ENCODE data around the gene CGB1.
A peak's percentile ranks its signal among the peaks of the same experiment; 100 is the strongest.

The CGB1 gene

DNA sequence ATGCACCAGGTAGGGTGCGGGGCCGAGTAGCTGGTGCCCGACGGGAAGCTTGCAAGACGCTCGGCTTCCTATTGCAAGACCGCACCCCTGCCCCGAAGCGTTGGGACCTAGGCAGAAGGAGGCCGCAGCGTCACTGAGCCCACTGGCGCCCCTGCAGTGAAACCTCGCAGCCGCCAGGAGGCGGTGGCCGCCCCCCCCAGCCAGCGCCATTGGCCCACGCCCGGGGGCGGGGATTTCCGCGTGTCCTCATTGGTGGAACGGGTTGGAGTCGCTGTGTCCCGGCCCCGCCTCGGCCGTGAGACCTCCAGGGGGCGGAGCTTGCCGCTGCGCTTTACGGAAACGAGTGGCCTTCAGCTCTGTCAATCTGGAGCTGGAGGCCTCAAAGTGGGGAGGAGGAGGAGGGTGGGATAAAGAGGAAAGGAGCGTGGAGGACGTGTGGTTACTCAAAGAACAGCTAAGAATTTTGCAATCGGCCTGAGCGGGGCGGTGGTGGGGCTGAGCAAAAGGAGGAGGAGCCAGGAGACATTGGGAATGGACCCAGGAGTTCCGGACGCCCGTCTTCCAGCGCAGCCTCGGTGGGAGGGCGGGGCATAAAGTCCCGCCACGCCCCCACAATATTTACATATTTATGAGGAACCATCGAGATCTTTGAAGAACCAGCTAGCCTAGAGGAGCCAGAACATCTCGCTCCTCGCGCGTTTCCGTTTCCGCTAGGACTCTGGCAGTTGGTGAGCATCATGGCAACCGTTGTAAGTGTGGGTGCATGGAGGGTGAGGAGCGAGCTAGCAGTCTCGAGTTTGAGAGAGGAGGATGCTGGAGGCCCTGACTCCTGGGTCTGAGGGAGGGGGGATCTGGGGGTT, 43.3 kb downstream of the CGB1 start, which contains the start of the genes GYS1 and RUVBL2:
Gene GYS1 (minus strand): TSS at position 135 of the 860 bp plus-strand sequence. CDS start 197 bp downstream, outside the sequence.
Gene RUVBL2 (plus strand): TSS at position 713 of the 860 bp plus-strand sequence. CDS start 25 bp downstream, at position 738.
- DNase-seq, result peak; percentile 98

DNA sequence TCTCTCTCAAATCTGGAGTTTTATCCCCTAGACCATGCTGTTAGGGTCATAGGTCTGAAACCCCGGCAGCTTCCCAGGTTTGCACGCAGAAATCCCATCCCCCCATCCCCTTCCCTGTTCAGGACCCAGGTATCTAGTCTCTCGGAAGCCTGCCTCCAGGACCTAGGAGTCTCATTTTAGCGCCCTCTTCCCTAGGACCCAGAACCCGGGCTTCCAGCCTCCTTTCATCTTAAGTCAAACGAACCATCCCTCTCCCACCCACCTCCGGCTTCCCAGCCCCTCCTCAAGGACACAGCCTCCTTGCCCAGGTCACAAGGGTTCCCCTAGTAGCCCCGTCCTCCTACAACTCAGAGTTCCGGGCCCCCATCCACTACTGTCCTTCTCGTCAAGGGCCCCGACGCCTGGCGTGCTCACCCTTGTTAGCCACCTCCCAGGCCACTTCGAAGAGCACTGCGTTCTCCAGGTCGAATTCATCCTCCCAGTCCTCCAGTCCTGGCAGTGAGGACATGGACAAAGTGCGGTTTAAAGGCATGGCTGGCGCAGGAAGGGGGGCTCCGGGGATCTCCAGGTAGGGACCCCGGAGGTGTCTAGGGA, 44.0 kb downstream of the CGB1 start:
- no peak for DNase-seq

DNA sequence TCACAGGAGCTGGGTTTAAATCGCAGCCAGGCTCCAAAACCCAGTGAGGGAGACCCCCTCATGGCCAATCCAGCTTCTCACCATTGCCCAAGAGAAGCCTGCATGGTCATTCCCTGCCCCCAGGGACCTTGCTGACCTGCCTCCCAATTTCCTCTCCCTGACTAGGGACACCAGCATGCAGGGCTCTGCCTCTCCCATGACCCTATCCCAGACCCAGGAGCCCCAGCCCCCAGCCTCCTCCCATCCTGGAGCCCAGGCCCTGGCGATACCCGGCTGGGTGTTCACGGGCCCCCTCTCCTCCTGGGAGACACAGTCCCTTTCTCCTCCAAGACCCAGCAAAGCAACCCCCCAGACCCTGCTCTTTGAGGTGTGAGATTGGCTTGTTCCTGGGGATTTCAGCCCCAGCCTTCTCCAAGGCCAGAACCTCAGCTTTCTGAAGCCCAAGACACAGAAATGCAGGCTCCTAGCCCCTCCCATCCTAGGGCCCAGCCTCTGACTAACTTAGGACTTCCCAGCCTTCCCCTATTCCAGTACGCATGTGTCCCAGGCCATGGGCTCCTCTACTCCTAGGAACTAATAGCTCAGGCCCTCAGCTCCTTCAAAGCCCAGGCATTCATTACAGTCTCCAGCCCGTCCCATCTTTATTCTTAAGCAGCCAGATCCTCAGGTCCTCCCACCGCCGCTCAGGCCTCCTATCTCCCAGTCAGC, 44.7 kb downstream of the CGB1 start:
- DNase-seq, result no peak

DNA sequence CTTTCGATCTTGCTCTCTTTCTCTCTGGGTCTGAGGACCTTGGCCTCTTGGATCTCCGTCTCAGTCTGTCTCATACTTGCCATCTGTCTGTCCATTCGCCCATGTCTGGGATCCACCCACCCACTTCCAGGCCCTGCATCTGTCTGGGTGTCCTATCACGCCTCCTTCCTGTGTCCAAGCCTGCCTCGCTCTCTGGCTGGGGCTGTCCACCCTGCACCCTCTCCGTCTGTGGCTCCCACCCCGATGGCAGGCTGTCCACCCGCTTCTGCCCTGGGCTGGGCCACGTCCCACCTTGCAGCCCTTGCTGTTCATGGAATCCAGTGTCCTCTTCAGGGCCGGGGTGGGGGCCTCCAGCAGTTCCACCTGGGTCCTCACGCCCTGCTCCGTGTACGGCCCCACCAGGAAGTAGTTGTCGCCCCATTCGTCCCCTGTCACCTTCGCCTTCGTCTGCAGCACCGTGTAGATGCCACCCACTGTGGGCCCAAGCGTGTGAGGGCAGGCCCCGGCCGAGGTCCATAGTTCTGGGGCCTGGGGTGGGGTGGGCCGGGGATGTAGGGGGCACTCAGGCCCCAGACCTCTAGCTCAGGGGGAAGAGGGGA, 45.6 kb downstream of the CGB1 start:
- DNase-seq, result no peak

DNA sequence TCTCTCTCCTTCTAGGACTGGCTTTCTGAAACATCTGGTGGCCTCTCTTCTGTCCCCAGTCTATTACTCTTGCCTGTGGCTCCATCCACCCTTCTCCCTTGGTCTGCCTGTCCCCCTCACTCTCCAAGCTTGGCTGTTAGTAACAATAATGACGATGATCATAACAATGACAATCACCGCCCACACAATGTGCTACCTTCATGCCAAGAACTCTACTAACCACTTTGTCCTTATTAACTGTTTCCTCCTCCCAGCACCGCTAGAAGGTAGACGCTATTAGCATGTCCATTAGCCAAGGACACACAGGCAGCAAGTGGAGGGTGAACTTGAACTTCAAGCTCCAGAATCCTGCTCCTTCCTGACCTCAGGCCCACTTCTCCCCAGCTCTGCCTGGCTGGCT, 46.3 kb downstream of the CGB1 start:
- DNase-seq, result no peak

DNA sequence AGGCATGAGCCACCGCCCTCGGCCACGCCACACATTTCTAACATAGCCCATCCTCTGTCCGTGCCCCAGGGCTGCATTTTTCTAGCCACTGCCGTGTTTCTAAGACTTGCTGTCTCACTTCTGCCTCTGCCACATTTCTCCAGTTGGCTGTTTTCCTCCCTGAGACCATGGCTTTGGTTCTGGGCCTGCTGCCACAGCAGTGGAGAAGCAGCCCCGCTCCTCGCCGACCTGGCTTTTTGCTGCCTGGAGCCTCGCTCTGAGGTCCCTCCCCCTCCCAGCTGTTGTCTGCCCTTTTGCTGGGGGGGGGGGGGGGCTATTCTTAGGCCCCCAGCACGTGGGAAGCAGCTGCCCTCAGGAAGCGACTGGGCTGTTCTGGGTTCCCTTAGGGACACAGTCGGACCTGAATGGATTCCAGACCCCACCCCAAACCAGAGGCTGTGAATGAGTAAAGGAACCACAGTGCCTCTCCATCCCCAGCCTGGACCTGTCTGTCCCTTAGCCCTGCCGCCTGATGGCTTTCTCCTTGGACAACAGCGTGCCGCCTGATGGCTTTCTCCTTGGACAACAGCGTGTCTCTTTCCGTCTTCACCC, 46.9 kb downstream of the CGB1 start:
- no peak for DNase-seq

- DNase-seq, result no peak
These were observed 47.8 kb downstream of the CGB1 start for GRCh38 chr19:48988860-48989259.

- no peak for DNase-seq
These were observed 48.4 kb downstream of the CGB1 start for GRCh38 chr19:48988286-48988685.

- no peak for DNase-seq
These were observed 49.4 kb downstream of the CGB1 start for GRCh38 chr19:48987323-48987722.

DNA sequence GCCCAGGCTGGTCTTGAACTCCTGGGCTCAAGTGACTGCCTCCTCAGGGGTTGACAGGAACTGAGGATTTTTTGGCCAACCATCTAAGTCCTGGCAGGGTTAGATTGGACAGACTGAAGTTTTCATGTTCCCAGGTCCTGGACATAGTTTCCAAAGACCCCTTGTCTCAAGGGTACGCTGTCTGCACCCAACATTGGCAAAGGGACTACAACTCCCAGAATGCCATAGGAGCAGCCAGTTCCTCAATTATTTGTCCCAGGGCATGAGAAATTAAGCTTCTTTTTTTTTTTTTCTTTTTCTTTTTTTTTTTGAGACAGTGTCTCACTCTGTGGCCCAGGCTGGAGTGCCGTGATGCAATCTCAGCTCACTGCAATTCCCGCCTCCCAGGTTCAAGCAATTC, 50.5 kb downstream of the CGB1 start:
- no peak for DNase-seq

GRCh38 chr19:48985711-48986110, 51.0 kb downstream of the CGB1 start:
- no peak for DNase-seq
